ENCODE measurements around the gene NOTCH2NLA. TPM values are rescaled to one million over a fixed set of nuclear protein-coding genes. Genes with fewer than 3 reads are reported as not detected.
"Not testable (repeated sequence)": the region's sequence is repeated elsewhere in the genome, so short reads cannot be mapped to it uniquely, and the experiment has no call there.

NOTCH2NLA gene
- total RNA-seq = 20.4 and 28.7 TPM in 2 replicates
- polyA plus RNA-seq = 20.5 and 27.1 TPM in 2 replicates

- H3K4me1 ChIP-seq (ENCODE audit: low read depth); H3K36me3 ChIP-seq; DNase-seq (ENCODE audit: low read depth in 1 of 2, low spot score in 1 of 2); H3K27me3 ChIP-seq; H3K9me3 ChIP-seq (ENCODE audit: low read depth): not testable (repeated sequence)
- peak within 1 kb of the TSS; percentile 72 for H3K27ac ChIP-seq
- peak within 1 kb of the TSS; percentile 46 for H3K4me3 ChIP-seq
Measured at GRCh38 chr1:146228710-146229477, at the start of gene NOTCH2NLA. Gene NOTCH2NLA (minus strand): TSS chr1:146229021. CDS start chr1:146189337, 39,684 bp downstream.

DNA sequence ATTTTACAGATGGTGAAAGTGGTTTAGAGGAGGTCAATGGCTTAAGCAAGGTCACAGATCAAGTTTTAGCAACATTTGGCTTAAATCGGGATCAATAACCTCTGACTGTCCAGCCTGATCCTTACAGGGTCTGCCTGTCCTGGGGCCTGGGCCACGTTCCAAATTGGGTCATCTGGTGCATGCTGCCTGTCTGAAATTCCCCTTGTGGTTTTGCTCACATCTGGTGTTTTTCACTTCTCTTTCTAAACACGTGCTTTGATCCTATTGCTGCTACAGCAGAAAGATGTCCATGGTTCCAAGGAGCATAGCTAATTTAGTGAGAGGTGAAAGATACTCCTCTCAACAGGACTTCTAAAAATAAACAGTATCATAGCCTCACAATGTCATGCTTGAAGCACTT, 49.5 kb upstream of the NOTCH2NLA start:
- not testable (repeated sequence) for H3K27ac ChIP-seq; H3K4me1 ChIP-seq (ENCODE audit: low read depth); DNase-seq (ENCODE audit: low read depth in 1 of 2, low spot score in 1 of 2); H3K9me3 ChIP-seq (ENCODE audit: low read depth); H3K36me3 ChIP-seq; H3K27me3 ChIP-seq; H3K4me3 ChIP-seq

GRCh38 chr1:146277087-146277486, 48.3 kb upstream of the NOTCH2NLA start:
- not testable (repeated sequence) for H3K27me3 ChIP-seq; DNase-seq (ENCODE audit: low read depth in 1 of 2, low spot score in 1 of 2); H3K9me3 ChIP-seq (ENCODE audit: low read depth); H3K27ac ChIP-seq; H3K4me3 ChIP-seq; H3K4me1 ChIP-seq (ENCODE audit: low read depth); H3K36me3 ChIP-seq

GRCh38 chr1:146274083-146274482, 45.3 kb upstream of the NOTCH2NLA start:
- not testable (repeated sequence) for H3K4me3 ChIP-seq; H3K36me3 ChIP-seq; H3K27ac ChIP-seq; H3K4me1 ChIP-seq (ENCODE audit: low read depth); H3K27me3 ChIP-seq; H3K9me3 ChIP-seq (ENCODE audit: low read depth); DNase-seq (ENCODE audit: low read depth in 1 of 2, low spot score in 1 of 2)

DNA sequence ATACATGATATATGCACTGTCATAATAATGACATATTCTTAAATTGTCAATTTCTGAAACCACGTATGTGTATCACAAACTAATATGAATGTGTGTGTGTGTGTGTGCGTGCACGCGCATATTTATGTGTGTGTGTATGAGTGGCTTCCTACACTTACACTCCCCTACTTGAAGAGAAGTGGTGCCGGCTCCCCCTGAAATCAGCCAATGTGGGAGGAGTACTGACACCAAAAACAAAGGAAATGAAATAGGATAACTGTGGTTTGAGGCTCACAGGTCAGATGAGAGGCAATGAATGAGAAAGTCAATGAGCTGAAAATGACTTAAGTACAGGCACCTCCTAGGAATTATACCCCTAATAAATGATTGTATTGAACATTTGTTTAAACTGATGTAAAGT, 44.4 kb upstream of the NOTCH2NLA start:
- not testable (repeated sequence) for H3K27me3 ChIP-seq; H3K27ac ChIP-seq; DNase-seq (ENCODE audit: low read depth in 1 of 2, low spot score in 1 of 2); H3K9me3 ChIP-seq (ENCODE audit: low read depth); H3K4me3 ChIP-seq; H3K36me3 ChIP-seq; H3K4me1 ChIP-seq (ENCODE audit: low read depth)

DNA sequence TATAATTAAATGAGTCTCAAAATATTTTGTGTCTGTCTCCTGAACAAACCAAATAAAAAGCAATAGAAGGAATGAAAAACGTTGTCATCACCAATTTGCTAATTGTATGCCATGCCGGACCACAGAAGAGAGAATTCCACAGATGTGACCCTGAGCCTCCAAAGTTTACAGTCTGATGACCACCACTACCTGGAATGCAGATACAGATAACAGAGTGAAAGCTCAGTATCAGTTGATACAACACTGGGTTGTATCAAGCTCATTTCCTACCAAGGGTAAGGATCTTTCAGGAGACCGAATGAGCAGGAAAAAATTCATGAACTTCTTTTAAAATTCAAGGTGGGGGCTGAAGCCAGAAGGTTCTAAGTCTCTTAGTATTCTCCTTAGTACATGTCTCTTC, 43.9 kb upstream of the NOTCH2NLA start:
- not testable (repeated sequence) for H3K27me3 ChIP-seq; H3K27ac ChIP-seq; H3K4me3 ChIP-seq; H3K9me3 ChIP-seq (ENCODE audit: low read depth); H3K36me3 ChIP-seq; DNase-seq (ENCODE audit: low read depth in 1 of 2, low spot score in 1 of 2); H3K4me1 ChIP-seq (ENCODE audit: low read depth)

GRCh38 chr1:146271977-146272376, 43.2 kb upstream of the NOTCH2NLA start:
- not testable (repeated sequence) for H3K27ac ChIP-seq; H3K4me1 ChIP-seq (ENCODE audit: low read depth); H3K36me3 ChIP-seq; DNase-seq (ENCODE audit: low read depth in 1 of 2, low spot score in 1 of 2); H3K4me3 ChIP-seq; H3K9me3 ChIP-seq (ENCODE audit: low read depth); H3K27me3 ChIP-seq

GRCh38 chr1:146270129-146270528, 41.3 kb upstream of the NOTCH2NLA start:
- DNase-seq (ENCODE audit: low read depth in 1 of 2, low spot score in 1 of 2); H3K4me1 ChIP-seq (ENCODE audit: low read depth): not testable (repeated sequence)

GRCh38 chr1:146266179-146266748, 37.4 kb upstream of the NOTCH2NLA start:
- H3K36me3 ChIP-seq, H3K27me3 ChIP-seq: not testable (repeated sequence)

More at GRCh38 chr1:146270129-146270528, 41.3 kb upstream of the NOTCH2NLA start:
- H3K9me3 ChIP-seq (ENCODE audit: low read depth); H3K4me3 ChIP-seq; H3K27me3 ChIP-seq; H3K36me3 ChIP-seq; H3K27ac ChIP-seq: not testable (repeated sequence)

GRCh38 chr1:146264761-146265160, 35.9 kb upstream of the NOTCH2NLA start:
- DNase-seq (ENCODE audit: low read depth in 1 of 2, low spot score in 1 of 2); H3K27me3 ChIP-seq; H3K27ac ChIP-seq; H3K4me3 ChIP-seq; H3K36me3 ChIP-seq; H3K9me3 ChIP-seq (ENCODE audit: low read depth); H3K4me1 ChIP-seq (ENCODE audit: low read depth): not testable (repeated sequence)

More at GRCh38 chr1:146266179-146266748, 37.4 kb upstream of the NOTCH2NLA start:
- H3K27ac ChIP-seq; H3K4me3 ChIP-seq; H3K9me3 ChIP-seq (ENCODE audit: low read depth); DNase-seq (ENCODE audit: low read depth in 1 of 2, low spot score in 1 of 2); H3K4me1 ChIP-seq (ENCODE audit: low read depth): not testable (repeated sequence)

- H3K9me3 ChIP-seq (ENCODE audit: low read depth); H3K27ac ChIP-seq; H3K36me3 ChIP-seq; H3K4me1 ChIP-seq (ENCODE audit: low read depth); H3K27me3 ChIP-seq; DNase-seq (ENCODE audit: low read depth in 1 of 2, low spot score in 1 of 2); H3K4me3 ChIP-seq: not testable (repeated sequence)
Measured at GRCh38 chr1:146260006-146260730, 31.3 kb upstream of the NOTCH2NLA start.

DNA sequence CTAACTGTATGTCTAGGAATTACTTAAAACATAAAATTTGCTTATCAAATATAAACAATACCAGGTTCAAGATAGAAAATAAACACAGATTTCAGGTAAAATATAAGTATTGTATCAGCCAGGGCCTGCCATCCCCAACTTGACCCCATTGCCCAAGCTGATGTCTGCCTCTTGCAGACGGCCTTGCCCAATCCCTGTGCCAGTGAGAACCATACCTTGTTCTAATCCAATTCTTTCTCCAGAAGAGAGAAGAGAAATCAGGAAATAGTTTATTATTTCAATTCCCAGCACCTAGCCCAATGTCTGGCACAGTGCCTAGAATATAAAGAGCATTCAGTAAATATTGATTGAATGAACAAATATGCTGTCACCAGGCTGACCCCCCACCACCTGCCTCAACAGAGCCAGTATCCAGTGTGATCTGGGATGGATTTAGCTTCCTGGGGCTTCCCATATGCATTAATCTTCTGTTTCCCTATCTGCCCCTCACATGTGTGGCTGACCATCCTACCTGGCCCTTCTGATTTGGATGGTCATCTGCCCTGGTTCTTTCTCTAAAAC, 29.3 kb upstream of the NOTCH2NLA start:
- not testable (repeated sequence) for H3K36me3 ChIP-seq; H3K27me3 ChIP-seq; H3K4me3 ChIP-seq; H3K27ac ChIP-seq; H3K4me1 ChIP-seq (ENCODE audit: low read depth); DNase-seq (ENCODE audit: low read depth in 1 of 2, low spot score in 1 of 2); H3K9me3 ChIP-seq (ENCODE audit: low read depth)

- not testable (repeated sequence) for H3K27ac ChIP-seq; H3K4me1 ChIP-seq (ENCODE audit: low read depth); DNase-seq (ENCODE audit: low read depth in 1 of 2, low spot score in 1 of 2); H3K4me3 ChIP-seq; H3K36me3 ChIP-seq; H3K27me3 ChIP-seq; H3K9me3 ChIP-seq (ENCODE audit: low read depth)
Measured at GRCh38 chr1:146254569-146255197, 25.9 kb upstream of the NOTCH2NLA start.
